GM21423 (cell line): ENCODE measurements around the gene SART3.

Experiments used
- ATAC-seq: cut with Tn5 transposase; IDR thresholded peaks from one replicate; pipeline ENCODE4 v1.9.1; 2021; ENCODE audit warnings: mild to moderate bottlenecking, moderate library complexity; ENCODE audit not compliant: unreplicated experiment

The SART3 gene

DNA sequence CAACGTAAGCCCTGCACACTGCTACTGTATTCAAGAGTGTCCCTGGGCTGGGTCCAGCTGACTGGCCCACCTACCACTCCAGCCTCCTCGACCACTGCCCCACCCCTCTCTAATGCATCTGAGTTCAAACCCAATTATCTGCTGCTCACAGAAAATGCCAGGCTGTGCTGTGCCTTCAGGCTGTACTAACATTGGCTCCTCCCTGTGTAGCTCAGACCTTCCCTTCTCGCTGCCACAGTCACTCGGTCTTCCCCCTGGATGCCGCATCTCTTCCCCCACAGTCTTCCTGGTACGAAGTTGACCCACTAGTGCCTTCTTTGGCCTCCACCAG, 33.8 kb downstream of the SART3 start:
- no peak for ATAC-seq

DNA sequence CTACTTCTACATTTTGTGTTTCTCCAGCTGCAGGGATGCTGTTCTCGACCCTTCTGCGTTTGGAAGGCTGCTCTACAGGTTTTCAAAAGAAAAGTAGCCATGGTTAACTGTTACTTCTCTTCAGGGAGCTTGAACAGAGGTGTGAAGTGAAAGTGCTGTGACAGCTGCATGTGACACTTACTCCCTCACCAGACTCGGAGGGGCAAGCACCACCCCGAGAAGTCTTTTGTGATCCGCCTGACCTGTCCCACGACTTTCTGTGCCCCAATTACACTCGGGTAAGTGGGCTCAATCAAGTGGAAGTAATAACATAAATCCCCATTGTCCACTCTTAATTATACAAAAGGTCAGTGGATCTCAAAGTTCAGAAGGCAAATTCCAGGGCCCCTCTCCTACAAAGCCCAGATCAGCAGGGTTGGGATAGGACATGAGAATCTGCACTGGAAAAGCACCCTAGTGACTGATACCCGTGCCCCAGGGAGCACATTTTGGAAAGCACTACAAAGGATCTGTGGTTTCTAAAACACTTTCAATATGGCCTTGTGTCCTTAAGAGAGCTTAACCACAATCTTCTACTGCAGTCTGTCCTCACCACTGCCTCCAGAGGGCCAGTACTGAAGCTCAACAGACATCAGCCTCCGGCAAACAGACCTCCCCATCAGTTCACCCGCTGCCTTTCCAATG, 34.3 kb downstream of the SART3 start:
- no peak for ATAC-seq

DNA sequence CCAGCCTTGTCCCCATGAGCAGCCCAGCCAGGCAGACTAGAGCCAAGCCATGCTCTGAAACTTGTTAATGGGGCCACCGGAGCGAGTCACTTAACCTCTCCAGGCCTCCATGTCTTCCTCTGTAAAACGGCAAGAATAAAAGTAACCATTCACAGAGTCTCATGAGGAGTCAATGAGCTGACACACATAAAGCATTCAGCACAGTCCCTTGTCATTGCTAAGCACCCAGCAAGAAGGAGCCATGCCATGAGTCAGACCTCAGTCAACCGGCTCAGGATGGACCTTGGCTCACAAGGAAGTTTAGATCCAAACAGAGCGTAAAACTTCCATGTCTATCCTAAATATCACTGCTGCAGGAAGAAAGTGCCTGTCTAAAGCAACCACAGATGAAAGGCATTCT, 35.3 kb downstream of the SART3 start:
- no peak for ATAC-seq

DNA sequence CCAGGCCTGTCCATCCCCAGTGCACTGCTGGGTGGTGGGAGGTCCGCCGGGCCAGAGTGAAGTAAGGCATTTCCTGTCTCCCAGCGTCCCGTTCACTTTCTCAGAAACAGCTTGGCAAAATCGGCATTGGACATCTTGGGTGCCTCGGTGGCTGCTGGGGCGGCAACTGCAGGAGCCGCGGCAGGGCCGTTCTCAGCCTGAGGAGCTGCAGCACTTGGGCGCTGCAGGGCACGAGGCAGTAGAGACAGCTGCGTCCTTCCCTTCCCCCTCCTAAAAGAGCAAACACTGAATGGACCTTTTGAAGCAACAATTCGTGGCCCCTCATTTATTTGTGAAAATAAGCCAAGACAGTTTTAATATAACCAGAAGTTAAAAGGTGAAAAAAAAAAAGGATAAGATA, 37.6 kb downstream of the SART3 start:
- ATAC-seq, result no peak

DNA sequence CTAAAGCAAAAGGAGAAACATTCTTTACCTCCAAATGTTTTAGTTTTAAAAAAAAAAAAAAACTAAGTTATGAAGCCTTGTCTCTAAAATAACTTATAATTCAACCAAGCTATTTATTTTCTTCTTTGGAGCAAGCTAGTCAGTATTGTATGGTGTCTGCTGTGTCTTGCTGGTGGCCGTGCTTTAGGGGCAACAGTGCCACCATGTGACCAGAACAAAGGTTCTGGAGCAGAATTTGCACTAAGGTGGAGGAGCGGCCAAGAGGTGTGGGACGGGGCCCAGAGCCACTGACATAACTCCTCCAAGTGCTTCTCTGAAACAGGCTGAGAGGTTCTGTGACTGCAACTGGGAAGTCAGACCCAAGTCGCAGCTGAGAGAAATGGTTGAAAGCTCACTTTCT, 41.4 kb downstream of the SART3 start:
- no peak for ATAC-seq

DNA sequence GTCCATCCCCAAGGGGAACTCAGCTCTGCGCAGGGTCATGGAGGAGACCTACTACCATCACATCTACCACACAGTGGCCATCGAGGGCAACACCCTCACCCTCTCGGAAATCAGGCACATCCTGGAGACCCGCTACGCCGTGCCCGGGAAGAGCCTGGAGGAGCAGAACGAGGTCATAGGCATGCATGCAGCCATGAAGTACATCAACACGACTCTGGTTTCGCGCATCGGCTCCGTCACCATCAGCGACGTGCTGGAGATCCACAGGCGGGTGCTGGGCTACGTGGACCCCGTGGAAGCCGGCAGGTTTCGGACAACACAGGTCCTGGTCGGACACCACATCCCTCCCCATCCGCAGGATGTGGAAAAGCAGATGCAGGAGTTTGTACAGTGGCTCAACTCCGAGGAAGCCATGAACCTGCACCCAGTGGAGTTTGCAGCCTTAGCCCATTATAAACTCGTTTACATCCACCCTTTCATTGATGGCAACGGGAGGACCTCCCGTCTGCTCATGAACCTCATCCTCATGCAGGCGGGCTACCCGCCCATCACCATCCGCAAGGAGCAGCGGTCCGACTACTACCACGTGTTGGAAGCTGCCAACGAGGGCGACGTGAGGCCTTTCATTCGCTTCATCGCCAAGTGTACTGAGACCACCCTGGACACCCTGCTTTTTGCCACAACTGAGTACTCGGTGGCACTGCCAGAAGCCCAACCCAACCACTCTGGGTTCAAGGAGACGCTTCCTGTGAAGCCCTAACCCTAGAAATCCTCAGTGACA, 42.1 kb downstream of the SART3 start:
- ATAC-seq, result no peak

DNA sequence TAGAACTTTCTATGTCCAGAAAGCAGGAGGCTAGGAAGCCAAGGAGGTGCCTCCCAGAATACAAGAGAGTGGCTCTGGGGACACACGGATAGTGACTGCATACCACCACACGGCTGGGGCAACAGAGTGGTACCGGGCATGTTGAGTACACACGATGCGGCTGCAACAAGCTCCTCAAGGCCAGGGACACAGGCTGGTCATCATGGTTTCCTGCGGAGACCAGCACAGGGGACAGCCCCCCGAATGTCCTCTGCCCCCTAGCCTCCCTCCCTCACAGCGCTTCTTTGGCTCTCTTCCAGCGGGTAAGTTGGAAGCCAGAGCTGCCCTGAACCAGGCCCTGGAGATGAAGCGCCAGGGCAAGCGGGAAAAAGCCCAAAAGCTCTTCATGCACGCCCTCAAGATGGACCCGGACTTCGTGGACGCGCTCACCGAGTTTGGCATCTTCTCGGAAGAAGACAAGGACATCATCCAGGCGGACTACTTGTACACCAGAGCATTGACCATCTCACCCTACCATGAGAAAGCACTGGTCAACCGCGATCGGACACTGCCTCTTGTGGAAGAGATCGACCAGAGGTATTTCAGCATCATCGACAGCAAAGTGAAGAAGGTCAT, 42.8 kb downstream of the SART3 start:
- ATAC-seq, result no peak

DNA sequence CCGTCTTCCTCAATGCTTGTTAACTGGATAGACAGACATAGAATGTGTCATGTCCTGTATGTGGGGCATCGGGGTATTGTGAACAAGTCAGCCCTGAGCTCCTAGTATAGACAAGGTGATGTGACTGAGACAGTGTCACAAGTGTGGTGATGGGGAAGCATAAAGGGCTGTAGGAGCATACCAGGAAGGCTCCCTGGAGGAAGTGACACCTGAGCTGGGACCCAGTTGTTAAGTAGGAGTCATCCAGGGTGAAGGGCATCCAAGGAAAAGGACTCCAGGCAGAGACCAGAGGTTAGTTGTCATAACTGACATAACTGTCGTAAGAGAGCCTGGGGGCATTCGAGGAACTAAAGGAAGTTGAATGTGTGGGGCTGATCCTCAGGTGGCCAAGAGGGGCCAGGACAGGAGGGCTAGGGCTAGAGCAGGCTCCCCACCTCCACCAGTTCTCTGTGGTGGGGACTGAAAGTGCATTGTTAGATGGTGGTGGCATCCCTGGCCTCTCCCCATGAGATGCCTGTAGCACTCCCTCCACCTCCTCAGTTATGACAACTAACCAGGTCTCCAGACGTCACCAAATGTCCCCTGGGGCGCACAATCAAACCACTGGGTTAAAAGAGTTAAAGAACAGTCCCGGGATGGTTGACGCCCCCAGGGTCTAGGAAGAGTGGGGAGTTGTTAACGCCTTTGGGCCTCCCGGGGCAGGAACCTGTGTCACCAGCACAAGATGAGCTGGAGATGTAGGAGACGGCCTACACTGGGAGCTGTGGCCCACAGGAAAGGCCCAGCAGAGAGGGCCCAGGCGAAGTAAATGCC, 43.5 kb downstream of the SART3 start:
- ATAC-seq, result no peak

DNA sequence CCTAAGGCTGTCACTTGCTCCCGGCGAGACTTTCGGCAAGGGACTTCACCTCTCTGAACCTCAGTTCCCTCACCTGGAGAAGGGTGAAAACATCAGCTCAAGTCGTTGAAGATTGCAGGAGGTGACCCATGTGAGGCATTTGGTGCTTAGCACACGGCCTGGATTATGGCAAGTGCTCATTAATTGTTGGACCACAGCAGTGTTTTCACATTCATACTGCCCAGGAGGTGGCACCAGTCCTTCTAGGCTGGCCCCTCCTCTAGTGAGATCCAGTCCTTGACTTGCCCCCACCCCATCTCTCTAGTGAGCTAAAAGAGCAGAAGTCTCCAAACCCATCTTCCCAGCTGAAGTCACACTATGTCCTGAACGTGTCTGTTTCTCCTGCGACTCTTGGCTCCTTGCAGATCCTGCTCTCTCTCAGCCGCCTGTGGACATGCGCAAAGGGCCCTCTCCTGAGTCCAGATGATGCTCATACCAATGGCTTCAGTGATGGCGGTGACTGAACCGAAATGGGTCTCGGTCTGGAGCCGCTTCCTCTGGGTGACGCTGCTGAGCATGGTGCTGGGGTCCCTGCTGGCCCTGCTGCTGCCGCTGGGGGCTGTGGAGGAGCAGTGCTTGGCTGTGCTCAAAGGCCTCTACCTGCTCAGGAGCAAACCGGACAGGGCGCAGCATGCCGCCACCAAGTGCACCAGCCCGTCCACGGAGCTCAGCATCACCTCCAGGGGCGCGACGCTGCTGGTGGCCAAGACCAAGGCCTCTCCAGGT, 44.3 kb downstream of the SART3 start:
- no peak for ATAC-seq

DNA sequence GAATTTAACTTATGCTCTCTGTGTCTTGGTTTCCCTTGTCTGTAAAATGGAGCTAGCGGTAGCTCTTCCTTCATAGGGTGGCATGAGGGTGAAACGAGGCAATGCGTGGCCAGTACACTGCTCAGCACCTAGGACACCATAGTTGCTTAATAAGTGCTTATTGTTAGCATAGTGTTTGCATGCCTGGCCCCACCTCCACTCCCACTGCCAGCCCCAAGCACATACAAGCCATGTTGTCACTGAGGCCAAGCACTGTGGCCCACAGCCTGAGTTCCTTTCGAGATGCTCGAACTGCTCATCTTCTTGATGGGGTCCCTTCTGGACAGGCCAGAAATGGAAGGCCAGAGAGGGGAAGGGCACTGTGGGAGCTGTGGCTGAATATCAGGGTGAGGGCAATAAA, 45.1 kb downstream of the SART3 start:
- ATAC-seq, result no peak

DNA sequence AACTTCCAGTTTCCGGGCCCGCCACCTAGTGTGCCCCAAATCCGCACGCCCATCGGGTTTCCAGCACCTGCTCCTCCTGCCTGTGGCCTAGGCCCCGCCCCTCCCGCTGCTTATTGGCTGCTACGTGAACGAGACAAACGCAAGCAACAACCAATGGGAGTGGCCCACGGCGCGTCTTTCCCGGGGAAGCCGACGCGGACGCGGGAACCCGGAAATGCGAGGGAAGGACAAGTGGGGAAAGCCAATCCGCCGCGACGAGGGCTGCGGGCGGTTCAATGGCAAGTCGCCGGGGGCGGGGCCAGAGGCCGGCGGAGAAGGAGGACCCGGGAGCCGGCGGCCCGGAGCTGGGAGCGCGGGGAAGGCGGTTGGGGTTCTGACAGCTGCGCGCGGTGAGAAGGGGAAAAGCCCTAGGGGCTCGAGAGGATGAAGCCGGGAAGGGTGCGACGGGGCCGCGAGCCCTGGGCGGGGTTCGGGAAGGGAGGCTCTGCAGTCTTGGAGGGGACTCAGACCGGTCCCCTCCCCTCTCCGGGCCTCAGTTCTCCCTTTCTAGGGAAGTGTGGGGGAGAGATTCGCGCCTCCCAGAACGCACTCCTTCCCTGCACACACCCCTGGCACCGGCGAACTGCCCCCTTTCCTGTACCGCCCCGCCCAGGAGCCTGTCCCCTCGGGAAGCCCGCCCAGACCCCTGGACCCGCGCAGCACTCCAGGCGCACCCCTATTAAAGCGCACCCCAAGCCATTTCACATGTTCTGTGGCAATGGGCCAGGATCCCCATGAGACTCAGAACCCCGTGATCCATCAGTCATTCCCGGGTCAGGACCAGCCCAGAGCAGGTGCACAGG, 45.8 kb downstream of the SART3 start, which contains the start of gene FICD:
Gene FICD, plus strand, starts transcription at position 305 of the 842 bp plus-strand sequence. CDS start 1,696 bp downstream, outside the sequence.
- peak; percentile 84 for ATAC-seq

DNA sequence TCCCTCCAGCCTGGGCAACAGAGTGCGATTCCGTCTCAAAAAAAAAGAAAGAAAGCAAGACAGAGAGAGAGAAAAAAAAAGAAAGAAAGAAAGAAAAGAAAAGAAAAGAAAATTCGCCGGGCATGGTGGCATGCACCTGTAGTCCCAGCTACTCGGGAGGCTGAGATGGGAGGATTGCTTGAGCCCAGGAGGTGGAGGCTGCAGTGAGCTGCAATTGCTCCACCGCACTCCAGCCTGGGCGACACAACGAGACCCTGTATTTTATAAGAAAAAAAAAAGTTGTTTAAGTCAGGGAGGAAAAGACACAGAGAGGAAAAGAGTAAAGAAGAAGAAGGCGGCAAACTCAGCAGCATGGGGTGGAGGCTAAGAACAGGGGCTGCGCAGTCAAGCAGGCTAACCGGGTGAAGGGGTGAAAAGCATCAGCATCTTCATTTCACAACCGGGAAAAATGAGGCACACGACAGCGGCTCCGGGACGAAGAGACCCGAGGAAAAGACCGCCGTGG, 46.5 kb downstream of the SART3 start:
- peak; percentile 0 for ATAC-seq

DNA sequence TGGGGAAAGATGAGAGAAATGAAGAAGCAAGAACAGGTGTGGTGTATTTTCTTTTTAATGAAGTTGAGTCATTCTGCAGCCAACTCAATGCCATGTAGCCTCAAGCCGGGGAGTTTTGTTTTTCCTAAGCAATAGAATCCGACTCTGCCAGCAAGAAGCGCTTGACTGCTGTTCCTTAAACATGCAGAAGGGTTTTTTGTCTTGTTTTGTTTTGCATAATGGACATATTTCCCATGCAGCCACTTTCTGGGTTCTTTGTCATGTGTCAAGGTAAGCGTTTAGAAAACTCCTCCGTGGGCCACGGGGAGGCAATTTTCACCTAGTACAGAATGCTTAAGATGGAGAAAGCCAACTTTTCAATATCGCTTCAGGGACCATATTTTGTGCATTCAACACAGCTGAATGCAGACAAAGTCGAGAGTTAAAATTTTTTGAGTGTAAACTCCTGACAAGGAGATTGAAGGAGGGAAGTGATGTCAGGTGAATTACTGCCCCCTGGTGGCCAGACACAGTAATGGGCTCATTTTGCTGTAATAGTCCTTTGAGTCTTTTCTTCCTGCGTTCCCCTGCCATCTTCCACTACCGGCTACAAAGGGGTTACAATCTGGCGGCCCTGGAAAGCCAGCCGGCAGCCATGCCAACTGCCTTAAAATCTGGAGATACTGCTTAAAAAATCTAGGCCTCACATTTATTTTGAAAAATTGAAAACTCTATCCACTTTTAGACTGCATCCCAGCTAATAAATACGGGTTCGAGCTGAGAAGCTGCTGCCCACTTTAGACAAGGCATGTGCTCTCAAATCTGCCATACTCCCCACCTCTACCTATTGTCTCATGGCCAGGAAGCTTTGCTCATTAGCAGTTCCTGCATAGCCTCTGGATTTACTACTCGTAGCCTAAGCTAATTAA, 49.1 kb downstream of the SART3 start:
- peak; percentile 22 for ATAC-seq

DNA sequence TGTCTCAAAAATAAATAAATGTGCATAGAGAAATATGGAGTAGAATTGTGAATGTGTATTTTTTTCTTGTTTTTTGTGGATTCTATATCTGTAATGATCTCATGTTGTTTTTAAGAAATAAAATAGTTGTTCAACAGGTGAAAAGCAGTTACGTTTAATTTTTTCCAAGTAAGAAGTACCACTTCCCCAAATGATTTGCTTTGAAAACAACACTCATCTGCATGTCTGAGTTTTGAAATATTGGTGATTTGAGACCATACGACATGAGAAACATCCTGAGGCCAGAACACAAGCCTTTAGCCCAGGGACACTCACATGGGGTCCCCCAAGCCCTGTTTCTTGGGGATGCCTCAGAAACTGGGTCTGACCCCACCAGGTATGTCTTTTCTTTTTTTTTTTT, 50.1 kb downstream of the SART3 start:
- ATAC-seq, result no peak

DNA sequence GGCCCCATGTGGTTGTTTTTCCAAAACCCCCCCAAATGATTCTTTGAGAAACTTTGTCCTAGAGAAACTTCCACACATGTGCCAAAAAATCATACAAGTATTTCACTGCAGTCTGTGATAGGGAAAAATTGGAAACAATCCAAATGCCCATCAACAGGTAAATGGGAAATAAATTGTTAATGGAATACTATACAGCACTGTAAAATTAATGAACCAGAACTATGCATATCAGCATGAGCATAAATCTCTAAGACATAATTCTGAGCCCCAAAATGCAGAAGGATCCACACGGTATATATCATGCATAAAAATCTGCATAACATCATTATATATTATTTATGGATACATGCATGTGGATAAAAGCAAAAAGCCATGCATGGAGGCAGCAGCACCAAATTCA, 51.2 kb downstream of the SART3 start:
- no peak for ATAC-seq

DNA sequence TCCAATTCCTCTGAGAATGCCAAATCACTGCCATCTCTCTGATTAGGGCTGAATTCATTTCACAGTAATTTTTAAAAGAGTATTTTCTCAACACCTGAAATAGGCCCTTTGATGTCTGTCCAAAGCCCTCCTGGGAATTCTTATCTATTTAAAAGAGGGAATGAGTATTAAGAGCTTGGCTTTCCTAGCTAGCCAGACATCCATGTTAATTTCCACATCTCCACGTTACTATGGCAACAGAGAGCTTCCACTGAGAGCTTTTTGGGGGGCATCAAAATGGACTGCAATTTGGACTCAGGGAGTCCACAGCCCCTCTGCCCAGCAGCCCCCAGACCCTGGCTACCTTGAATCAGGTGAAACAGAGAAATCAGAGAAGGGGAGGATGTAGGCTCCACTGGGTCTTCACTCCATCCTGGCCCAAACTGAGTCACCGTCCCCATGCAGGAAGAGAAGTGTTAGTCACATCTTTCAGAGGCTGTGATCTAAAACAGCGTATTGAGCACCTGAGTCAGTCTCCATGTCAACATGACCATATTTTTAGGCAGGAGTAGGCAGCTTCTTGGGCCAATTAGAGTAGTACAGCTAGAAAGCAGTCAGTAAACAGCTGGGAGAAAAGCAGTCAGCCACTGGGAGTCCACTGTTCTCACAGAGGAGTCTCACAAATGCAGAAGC, 52.9 kb downstream of the SART3 start:
- no peak for ATAC-seq

DNA sequence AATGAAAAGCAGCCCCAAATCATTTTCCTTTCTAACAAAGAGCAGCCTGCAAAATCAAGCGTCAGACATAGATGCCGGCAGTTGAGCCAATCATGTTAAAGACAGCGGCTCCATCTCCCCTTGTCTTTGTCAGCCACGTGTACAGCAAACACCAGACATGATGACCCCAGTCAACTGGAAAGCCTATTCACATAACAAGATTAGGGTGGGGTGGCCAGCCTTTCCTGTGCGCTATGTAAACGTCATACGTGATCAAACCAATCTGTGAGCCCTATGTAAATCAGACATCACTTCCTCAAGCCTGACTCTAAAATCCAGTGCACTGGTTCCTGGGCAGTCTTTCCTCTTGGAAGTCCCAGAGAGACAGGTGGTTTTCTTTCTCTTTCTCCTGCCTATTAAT, 55.8 kb downstream of the SART3 start:
- no peak for ATAC-seq

DNA sequence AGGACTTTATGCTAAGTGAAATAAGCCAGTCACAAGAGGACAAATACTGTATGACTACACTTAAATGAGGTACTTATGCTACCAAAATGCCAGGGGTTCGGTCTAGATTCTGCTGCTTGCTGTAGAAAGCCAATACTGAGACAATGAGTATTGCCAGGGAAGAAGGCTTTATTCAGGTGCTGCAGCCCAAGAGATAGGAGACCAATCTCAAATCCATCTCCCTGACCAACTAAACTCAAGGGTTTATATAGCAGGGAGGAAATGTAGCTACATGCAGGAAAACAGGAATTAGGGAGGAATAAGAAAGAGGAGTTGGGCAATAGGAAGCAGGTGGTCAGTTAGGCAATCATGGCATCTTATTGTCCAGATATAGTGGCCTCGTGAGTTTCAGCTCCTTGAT, 58.1 kb downstream of the SART3 start:
- ATAC-seq, result no peak
